Gastrocnemius medialis (tissue), 4 donors: ENCODE data around the gene KIF18A. TPM values are rescaled to one million over a fixed set of nuclear protein-coding genes. Genes with fewer than 3 reads are reported as not detected.

Source experiments
- ATAC-seq, 2 donors: fragments of 150-250 bp; one replicate each; pipeline ENCODE4 v1.9.1; 2016
- DNase-seq, 2 donors: peaks; one replicate each; pipeline ENCODE4 v3.0.0-alpha.2; 2019
- H3K27ac ChIP-seq, 4 donors: fragments of 200-600 bp; sonication (generic); 1 replicate in 1 of 4; 2 replicates in 3 of 4; pipeline ENCODE4 v1.5.1; 2016 to 2018; ENCODE audit warnings: mild to moderate bottlenecking in 2 of 4, moderate library complexity in 1 of 4
- H3K27me3 ChIP-seq, 3 donors: fragments of 200-600 bp; sonication (generic) in 2 of 3; 1 replicate in 1 of 3; 2 replicates in 2 of 3; pipeline versions ENCODE4 v1.5.1 to v1.6.0; 2016 to 2019; ENCODE audit warnings: mild to moderate bottlenecking in 1 of 3, moderate library complexity in 1 of 3
- H3K36me3 ChIP-seq, 2 donors: fragments of 200-600 bp; sonication (generic) in 1 of 2; one replicate each; pipeline ENCODE4 v1.5.1; 2017 to 2018
- H3K4me1 ChIP-seq, 2 donors: fragments of 200-600 bp; sonication (generic) in 1 of 2; one replicate each; pipeline ENCODE4 v1.5.1; 2016 to 2017; ENCODE audit warnings: mild to moderate bottlenecking in 2 of 2
- H3K4me3 ChIP-seq, 4 donors: fragments of 200-600 bp; sonication (generic) in 3 of 4; 1 replicate in 1 of 4; 2 replicates in 3 of 4; pipeline ENCODE4 v1.5.1; 2016 to 2019; ENCODE audit warnings: mild to moderate bottlenecking in 2 of 4
- H3K9me3 ChIP-seq, 3 donors: fragments of 200-600 bp; sonication (generic) in 2 of 3; 1 replicate in 1 of 3; 2 replicates in 2 of 3; pipeline ENCODE4 v1.5.1; 2016 to 2019
- POLR2A ChIP-seq, 2 donors: fragments of 450-650 bp; IDR thresholded peaks; one replicate each; pipeline ENCODE4 v1.6.1; 2017; ENCODE audit warnings: antibody characterized with exemption in 2 of 2, mild to moderate bottlenecking in 2 of 2, moderate library complexity in 2 of 2
- in situ Hi-C, 4 donors: fragments of 200-750 bp; cut with MboI; loops; one replicate each; pipeline versions ENCODE4 v1.15.0 to v1.8.0; 2017; ENCODE audit warnings: low sequenced_read_pairs in 4 of 4
- intact Hi-C: fragments of 100-400 bp; cut with DNase I; formaldehyde crosslinking; loops from one replicate; pipeline ENCODE4 v1.15.1; 2023; ENCODE audit warnings: low total_unique reads
- total RNA-seq, 4 donors: library from RNA; depleted of rRNA; stranded (reverse); fragments of >200 nt; gene quantifications; one replicate each; pipeline versions ENCODE4 v1.1.0 to v1.2.3, GENCODE V29; 2016
- TF ChIP-seq, protein P1 (sequence below), 5 experiments: fragments of 450-650 bp in 3 of 5; fragments of 200-600 bp in 2 of 5; sonication (generic) in 2 of 5; IDR thresholded peaks in 4 of 5; conservative IDR thresholded peaks in 1 of 5; 1 replicate in 4 of 5; 2 replicates in 1 of 5; pipeline ENCODE4 v1.5.1; 2016 to 2019; ENCODE audit warnings: antibody characterized with exemption in 5 of 5, mild to moderate bottlenecking in 3 of 5, moderate library complexity in 3 of 5

KIF18A gene
- total RNA-seq, 4 donors from 2014 or later, result 0.10 to 0.41 (median 0.10) TPM

DNA sequence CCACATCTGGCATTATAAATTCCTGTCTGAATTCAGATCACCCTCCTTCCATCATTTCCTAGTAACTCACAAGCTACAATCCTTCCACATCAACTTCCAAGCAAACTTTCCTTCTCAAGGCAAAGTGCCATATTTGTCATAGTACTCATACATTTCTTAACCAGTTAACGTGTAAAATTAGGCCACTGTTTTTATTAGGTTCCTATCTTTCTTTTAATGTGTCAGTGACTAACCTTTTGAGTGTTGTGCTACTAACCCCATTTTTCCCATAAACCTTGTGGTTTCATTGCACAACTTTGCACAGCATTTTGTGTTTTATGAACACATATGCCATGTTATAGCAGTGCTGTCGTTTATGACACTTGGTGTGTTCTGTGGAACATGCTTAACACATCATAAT lies 90.1 kb downstream of the KIF18A start:
- H3K9me3 ChIP-seq, result no peaks in the 10 kb centered on the region
- no peak overlapping the region for H3K27ac ChIP-seq
- H3K4me3 ChIP-seq, result no peak overlapping the region
- no peaks in the 10 kb centered on the region for H3K27me3 ChIP-seq
- intact Hi-C loops (no loop called here), in situ Hi-C loops (no loop called here)
- H3K36me3 ChIP-seq, result no peaks in the 10 kb centered on the region
- ATAC-seq (no peak), DNase-seq (no peak)
- TF ChIP-seq, protein P1, sequence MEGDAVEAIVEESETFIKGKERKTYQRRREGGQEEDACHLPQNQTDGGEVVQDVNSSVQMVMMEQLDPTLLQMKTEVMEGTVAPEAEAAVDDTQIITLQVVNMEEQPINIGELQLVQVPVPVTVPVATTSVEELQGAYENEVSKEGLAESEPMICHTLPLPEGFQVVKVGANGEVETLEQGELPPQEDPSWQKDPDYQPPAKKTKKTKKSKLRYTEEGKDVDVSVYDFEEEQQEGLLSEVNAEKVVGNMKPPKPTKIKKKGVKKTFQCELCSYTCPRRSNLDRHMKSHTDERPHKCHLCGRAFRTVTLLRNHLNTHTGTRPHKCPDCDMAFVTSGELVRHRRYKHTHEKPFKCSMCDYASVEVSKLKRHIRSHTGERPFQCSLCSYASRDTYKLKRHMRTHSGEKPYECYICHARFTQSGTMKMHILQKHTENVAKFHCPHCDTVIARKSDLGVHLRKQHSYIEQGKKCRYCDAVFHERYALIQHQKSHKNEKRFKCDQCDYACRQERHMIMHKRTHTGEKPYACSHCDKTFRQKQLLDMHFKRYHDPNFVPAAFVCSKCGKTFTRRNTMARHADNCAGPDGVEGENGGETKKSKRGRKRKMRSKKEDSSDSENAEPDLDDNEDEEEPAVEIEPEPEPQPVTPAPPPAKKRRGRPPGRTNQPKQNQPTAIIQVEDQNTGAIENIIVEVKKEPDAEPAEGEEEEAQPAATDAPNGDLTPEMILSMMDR (IDR thresholded peaks at IDR 0.05 in 4 of 5, conservative IDR thresholded peaks at IDR 0.05 in 1 of 5), result no peak
- no peaks in the 10 kb centered on the region for H3K4me1 ChIP-seq

DNA sequence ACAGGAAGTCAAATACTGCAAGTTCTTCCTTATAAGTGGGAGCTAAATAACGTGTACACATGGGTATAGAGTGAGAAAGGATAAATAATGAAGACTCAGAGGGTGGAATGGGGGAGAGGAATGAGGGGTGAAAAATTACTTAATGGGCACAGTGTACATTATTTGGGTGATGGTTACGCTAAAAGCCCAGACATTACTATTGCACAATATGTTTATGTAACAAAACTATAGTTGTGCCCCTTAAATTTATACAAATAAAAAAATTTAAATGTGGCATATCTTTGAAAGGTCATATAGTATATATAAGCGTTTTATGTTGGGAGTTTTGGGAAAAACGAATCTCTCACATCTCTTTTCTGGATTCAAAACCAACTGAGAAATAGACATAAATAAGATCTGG lies 96.1 kb downstream of the KIF18A start:
- Histone ChIP-seq H3K27ac (no peak overlapping the region), H3K4me1 (no peaks in the 10 kb centered on the region), H3K9me3 (no peaks in the 10 kb centered on the region), H3K4me3 (no peak overlapping the region), H3K36me3 (no peaks in the 10 kb centered on the region), H3K27me3 (no peaks in the 10 kb centered on the region)
- DNase-seq (no peak), ATAC-seq (no peak)
- intact Hi-C loops (no loop called here), in situ Hi-C loops (no loop called here)
- TF ChIP-seq, protein P1 (IDR thresholded peaks at IDR 0.05 in 4 of 5, conservative IDR thresholded peaks at IDR 0.05 in 1 of 5), result no peak
- no peak for TF ChIP-seq POLR2A (IDR thresholded peaks at IDR 0.05)

DNA sequence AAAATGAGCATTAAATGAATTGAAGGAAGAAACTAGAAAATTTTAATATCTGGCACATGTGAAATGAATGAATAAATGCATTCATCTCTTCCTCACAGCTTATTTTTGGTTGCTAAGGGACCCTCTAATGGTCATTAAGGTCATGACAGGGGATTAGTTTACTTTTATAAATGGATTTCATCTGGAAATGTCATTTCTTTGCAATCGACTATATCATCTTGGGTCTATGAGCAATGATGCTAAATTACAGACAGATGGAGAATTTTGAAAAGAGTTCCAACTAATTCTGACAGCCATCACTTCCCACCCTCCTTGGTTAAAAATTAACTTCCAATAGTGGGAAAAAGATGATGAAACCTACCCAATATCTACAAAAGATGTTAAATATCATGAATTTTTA lies 98.0 kb downstream of the KIF18A start:
- H3K4me3 ChIP-seq, result no peak overlapping the region
- intact Hi-C loops (no loop called here), in situ Hi-C loops (no loop called here)
- H3K36me3 ChIP-seq, result no peaks in the 10 kb centered on the region
- TF ChIP-seq, protein P1 (IDR thresholded peaks at IDR 0.05 in 4 of 5, conservative IDR thresholded peaks at IDR 0.05 in 1 of 5), result no peak
- no peak for TF ChIP-seq POLR2A (IDR thresholded peaks at IDR 0.05)
- no peak overlapping the region for H3K27ac ChIP-seq
- no peaks in the 10 kb centered on the region for H3K27me3 ChIP-seq
- no peaks in the 10 kb centered on the region for H3K9me3 ChIP-seq
- no peaks in the 10 kb centered on the region for H3K4me1 ChIP-seq
- DNase-seq (no peak), ATAC-seq (no peak)

DNA sequence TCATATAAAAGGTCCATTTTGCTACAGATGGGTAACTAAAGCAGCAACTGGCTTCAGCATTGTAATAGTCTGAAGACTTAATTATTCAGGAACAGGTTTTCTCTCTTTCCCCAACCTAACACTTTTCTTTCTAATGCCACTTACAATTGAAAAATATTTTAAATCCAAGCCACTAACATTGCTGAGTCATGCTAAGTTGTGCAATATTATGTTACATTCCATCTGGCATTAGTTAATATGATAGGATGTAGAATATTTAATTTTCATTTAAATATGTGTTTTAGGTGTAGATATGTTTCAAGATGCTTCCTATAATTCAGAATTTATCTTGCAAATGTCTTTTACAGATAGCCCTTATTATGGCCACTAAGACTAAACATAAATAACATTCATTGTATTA lies 98.6 kb downstream of the KIF18A start:
- no peak for TF ChIP-seq POLR2A (IDR thresholded peaks at IDR 0.05)
- TF ChIP-seq, protein P1 (IDR thresholded peaks at IDR 0.05 in 4 of 5, conservative IDR thresholded peaks at IDR 0.05 in 1 of 5), result no peak
- H3K9me3 ChIP-seq, result no peaks in the 10 kb centered on the region
- ATAC-seq, result no peak
- no peak overlapping the region for H3K4me3 ChIP-seq
- in situ Hi-C loops (no loop called here), intact Hi-C loops (no loop called here)
- H3K4me1 ChIP-seq, result no peaks in the 10 kb centered on the region
- H3K27me3 ChIP-seq, result no peaks in the 10 kb centered on the region
- DNase-seq, result no peak
- no peaks in the 10 kb centered on the region for H3K36me3 ChIP-seq
- H3K27ac ChIP-seq, result no peak overlapping the region

GRCh38 chr11:28003615-28004014 lies 104.3 kb downstream of the KIF18A start:
- H3K27me3 ChIP-seq, result no peaks in the 10 kb centered on the region
- intact Hi-C loops (no loop called here), in situ Hi-C loops (no loop called here)
- peaks cover 0 to 10% (median 0%) of the 10 kb centered on the region in 3 donors for H3K9me3 ChIP-seq
- no peaks in the 10 kb centered on the region for H3K4me1 ChIP-seq
- H3K27ac ChIP-seq, result no peak overlapping the region
- DNase-seq (no peak), ATAC-seq (no peak)
- no peaks in the 10 kb centered on the region for H3K36me3 ChIP-seq
- no peak overlapping the region for H3K4me3 ChIP-seq
- no peak for TF ChIP-seq POLR2A (IDR thresholded peaks at IDR 0.05)
- TF ChIP-seq, protein P1 (IDR thresholded peaks at IDR 0.05 in 4 of 5, conservative IDR thresholded peaks at IDR 0.05 in 1 of 5), result no peak
